Bronchial epithelial cell (primary cell): Measurements from ENCODE around the gene PSMD12. TPM values are rescaled to one million over a fixed set of nuclear protein-coding genes. Genes with fewer than 3 reads are reported as not detected.
"Not testable (repeated sequence)": the region's sequence is repeated elsewhere in the genome, so short reads cannot be mapped to it uniquely, and the experiment has no call there.

Experiments
- DNase-seq: peaks from one replicate; pipeline ENCODE4 v3.0.0-alpha.2; 2010; ENCODE audit warnings: low read depth
- FAIRE-seq: peaks from 2 replicates; lab custom pipeline; 2011; peaks lifted over from hg19 to GRCh38; lab: Jason Lieb, UNC
- H3K27me3 ChIP-seq: 2 replicates; pipeline ENCODE4 v1.5.1; 2011; ENCODE audit warnings: low read length; ENCODE audit not compliant: control insufficient read depth, insufficient read depth
- H3K36me3 ChIP-seq: 2 replicates; pipeline ENCODE4 v1.5.1; 2011; ENCODE audit warnings: low read length; ENCODE audit not compliant: control insufficient read depth, insufficient read depth
- H3K4me3 ChIP-seq: 2 replicates; pipeline ENCODE4 v1.5.1; 2011; ENCODE audit warnings: mild to moderate bottlenecking, low read depth, low read length, control low read depth
- CTCF ChIP-seq: IDR thresholded peaks from 2 replicates; pipeline ENCODE4 v1.5.1; 2011; ENCODE audit warnings: mild to moderate bottlenecking, moderate library complexity, low read length, control low read depth, inconsistent platforms; ENCODE audit not compliant: insufficient read depth, severe bottlenecking
- total RNA-seq: library from RNA; depleted of rRNA; stranded (reverse); fragments of >200 nt; gene quantifications from 2 replicates; pipeline ENCODE4 v1.2.1, GENCODE V29; 2014

PSMD12 gene
- total RNA-seq, 1 donor from 2014 or later = 13.2 TPM

GRCh38 chr17:67316781-67317180 lies 49.6 kb downstream of the PSMD12 start:
- no peak overlapping the region for H3K4me3 ChIP-seq
- H3K36me3 ChIP-seq = no peaks in the 10 kb centered on the region
- DNase-seq = no peak
- FAIRE-seq = no peak
- TF ChIP-seq CTCF = no peak
- no peaks in the 10 kb centered on the region for H3K27me3 ChIP-seq

- no peak for FAIRE-seq
- H3K27me3 ChIP-seq = no peaks in the 10 kb centered on the region
- H3K4me3 ChIP-seq = no peak overlapping the region
These were observed 50.5 kb downstream of the PSMD12 start for GRCh38 chr17:67315865-67316264.

GRCh38 chr17:67312265-67312664 lies 54.1 kb downstream of the PSMD12 start:
- FAIRE-seq = no peak
- H3K4me3 ChIP-seq = no peak overlapping the region

More at GRCh38 chr17:67315865-67316264, 50.5 kb downstream of the PSMD12 start:
- no peak for TF ChIP-seq CTCF
- H3K36me3 ChIP-seq = no peaks in the 10 kb centered on the region
- no peak for DNase-seq

GRCh38 chr17:67311575-67311974 lies 54.8 kb downstream of the PSMD12 start:
- TF ChIP-seq CTCF = no peak
- DNase-seq = no peak
- Histone ChIP-seq H3K36me3 (no peaks in the 10 kb centered on the region), H3K4me3 (no peak overlapping the region), H3K27me3 (no peaks in the 10 kb centered on the region)
- FAIRE-seq = no peak

More at GRCh38 chr17:67312265-67312664, 54.1 kb downstream of the PSMD12 start:
- no peak for TF ChIP-seq CTCF
- no peaks in the 10 kb centered on the region for H3K27me3 ChIP-seq
- H3K36me3 ChIP-seq = no peaks in the 10 kb centered on the region
- DNase-seq = peak; percentile 18

- no peaks in the 10 kb centered on the region for H3K36me3 ChIP-seq
- DNase-seq (no peak), FAIRE-seq (no peak)
- TF ChIP-seq CTCF = no peak
- no peaks in the 10 kb centered on the region for H3K27me3 ChIP-seq
- H3K4me3 ChIP-seq = no peak overlapping the region
These were observed 56.0 kb downstream of the PSMD12 start for GRCh38 chr17:67310406-67310805.

- H3K36me3 ChIP-seq, H3K27me3 ChIP-seq, H3K4me3 ChIP-seq, FAIRE-seq: not testable (repeated sequence)
- peak; percentile 53 for DNase-seq
These were observed 60.7 kb downstream of the PSMD12 start for GRCh38 chr17:67305446-67306235.
